Gastroesophageal sphincter (tissue), 4 donors: ENCODE measurements around the gene SRPK3. TPM values are rescaled to one million over a fixed set of nuclear protein-coding genes. Genes with fewer than 3 reads are reported as not detected.

ENCODE experiments used
- ATAC-seq: fragments of 150-250 bp; one replicate; pipeline ENCODE4 v1.9.1; 2016; ENCODE audit warnings: mild to moderate bottlenecking, moderate library complexity
- H3K27ac ChIP-seq, 4 donors: fragments of 200-600 bp; sonication (generic) in 3 of 4; 1 replicate in 3 of 4; 2 replicates in 1 of 4; pipeline ENCODE4 v1.5.1; 2016 to 2019
- H3K27me3 ChIP-seq: fragments of 200-600 bp; sonication (generic); one replicate; pipeline ENCODE4 v1.5.1; 2019
- H3K36me3 ChIP-seq, 2 donors: fragments of 200-600 bp; sonication (generic); one replicate each; pipeline ENCODE4 v1.5.1; 2019; ENCODE audit warnings: control low read depth in 1 of 2
- H3K4me1 ChIP-seq, 3 donors: fragments of 200-600 bp; sonication (generic); 1 replicate in 2 of 3; 2 replicates in 1 of 3; pipeline ENCODE4 v1.5.1; 2016 to 2019; ENCODE audit warnings: control low read depth in 2 of 3
- H3K4me3 ChIP-seq, 2 donors: fragments of 200-600 bp; sonication (generic); one replicate each; pipeline ENCODE4 v1.5.1; 2019; ENCODE audit warnings: mild to moderate bottlenecking in 1 of 2, moderate library complexity in 1 of 2
- H3K9me3 ChIP-seq, 3 donors: fragments of 200-600 bp; sonication (generic); one replicate each; pipeline ENCODE4 v1.5.1; 2017 to 2019; ENCODE audit warnings: control low read depth in 2 of 3
- EP300 ChIP-seq: sonication (generic); formaldehyde crosslinking; IDR thresholded peaks from one replicate; pipeline ENCODE4 v1.6.1; 2017; ENCODE audit warnings: antibody characterized with exemption, mild to moderate bottlenecking
- POLR2A ChIP-seq, 2 donors: fragments of 450-650 bp; IDR thresholded peaks; one replicate each; pipeline ENCODE4 v1.6.1; 2017; ENCODE audit warnings: antibody characterized with exemption in 2 of 2, mild to moderate bottlenecking in 2 of 2, moderate library complexity in 1 of 2
- POLR2AphosphoS5 ChIP-seq: sonication (generic); formaldehyde crosslinking; IDR thresholded peaks from one replicate; pipeline ENCODE4 v1.6.1; 2017; ENCODE audit warnings: antibody characterized with exemption
- WGBS, 2 donors: methylation state at CpG; one replicate each; pipeline ENCODE4 v1.1.5; 2018; ENCODE audit warnings: low coverage in 1 of 2; 5-methylcytosine and 5-hydroxymethylcytosine counted together
- total RNA-seq, 4 donors: library from RNA; depleted of rRNA; stranded (reverse); fragments of >200 nt; gene quantifications; one replicate each; pipeline ENCODE4 v1.1.0, GENCODE V29; 2016
- TF ChIP-seq, protein P1 (sequence below), 4 experiments: fragments of 200-600 bp in 2 of 4; fragments of 450-650 bp in 2 of 4; sonication (generic) in 1 of 4; IDR thresholded peaks; one replicate each; pipeline ENCODE4 v1.5.1; 2017 to 2019; ENCODE audit warnings: antibody characterized with exemption in 4 of 4, mild to moderate bottlenecking in 2 of 4, moderate library complexity in 2 of 4

SRPK3 gene
- total RNA-seq, 4 donors from 2014 or later: 3.0 to 4.7 (median 4.4) TPM; not detected in 1

DNA sequence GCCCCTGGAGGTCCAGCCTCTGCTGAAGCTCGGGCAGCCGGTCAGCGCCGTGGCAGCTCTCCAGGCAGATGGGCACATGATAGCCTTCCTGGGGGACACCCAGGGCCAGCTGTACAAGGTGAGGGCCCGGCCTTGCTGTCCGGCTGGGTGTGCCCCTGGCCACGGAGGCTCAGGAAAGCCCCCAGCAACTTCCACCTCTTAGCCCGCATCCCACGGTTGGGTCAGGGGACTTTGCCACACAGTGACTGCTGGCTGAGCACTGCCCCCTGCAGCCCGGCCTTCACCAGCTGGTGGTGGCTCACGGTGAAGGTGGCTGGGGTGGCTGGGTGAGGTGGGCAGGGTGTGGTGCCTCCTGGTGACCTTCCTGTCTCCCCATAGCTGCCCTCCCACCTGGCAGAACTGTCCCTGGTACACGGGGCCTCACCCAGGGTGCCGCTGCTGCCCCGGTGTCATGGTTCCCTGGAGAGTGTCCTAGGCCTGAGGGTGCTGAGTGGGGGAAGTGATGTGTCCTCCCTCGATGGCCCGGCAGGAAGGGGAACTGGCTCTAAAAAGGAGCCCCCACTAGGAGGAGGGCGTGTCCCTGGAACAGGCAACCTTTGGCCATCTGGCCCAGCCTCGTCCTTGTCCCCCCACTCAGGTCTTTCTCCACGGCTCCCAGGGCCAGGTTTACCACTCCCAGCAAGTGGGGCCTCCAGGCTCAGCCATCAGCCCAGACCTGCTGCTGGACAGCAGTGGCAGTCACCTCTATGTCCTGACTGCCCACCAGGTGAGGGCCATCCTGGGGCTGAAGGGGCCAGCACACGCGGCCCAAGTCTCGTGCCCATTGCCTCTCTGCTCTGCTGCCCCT, 12.3 kb upstream of the SRPK3 start:
- WGBS, 2 donors: no CpG with 5 or more reads among the region's 22 CpGs
- no peak overlapping the region for H3K4me3 ChIP-seq
- no peaks in the 10 kb centered on the region for H3K27me3 ChIP-seq
- H3K27ac ChIP-seq: no peak overlapping the region
- peaks cover 0 to 36% (median 4%) of the 10 kb centered on the region in 3 donors for H3K4me1 ChIP-seq
- peaks cover 0 to 53% of the 10 kb centered on the region in 2 donors for H3K36me3 ChIP-seq
- TF ChIP-seq, protein P1, sequence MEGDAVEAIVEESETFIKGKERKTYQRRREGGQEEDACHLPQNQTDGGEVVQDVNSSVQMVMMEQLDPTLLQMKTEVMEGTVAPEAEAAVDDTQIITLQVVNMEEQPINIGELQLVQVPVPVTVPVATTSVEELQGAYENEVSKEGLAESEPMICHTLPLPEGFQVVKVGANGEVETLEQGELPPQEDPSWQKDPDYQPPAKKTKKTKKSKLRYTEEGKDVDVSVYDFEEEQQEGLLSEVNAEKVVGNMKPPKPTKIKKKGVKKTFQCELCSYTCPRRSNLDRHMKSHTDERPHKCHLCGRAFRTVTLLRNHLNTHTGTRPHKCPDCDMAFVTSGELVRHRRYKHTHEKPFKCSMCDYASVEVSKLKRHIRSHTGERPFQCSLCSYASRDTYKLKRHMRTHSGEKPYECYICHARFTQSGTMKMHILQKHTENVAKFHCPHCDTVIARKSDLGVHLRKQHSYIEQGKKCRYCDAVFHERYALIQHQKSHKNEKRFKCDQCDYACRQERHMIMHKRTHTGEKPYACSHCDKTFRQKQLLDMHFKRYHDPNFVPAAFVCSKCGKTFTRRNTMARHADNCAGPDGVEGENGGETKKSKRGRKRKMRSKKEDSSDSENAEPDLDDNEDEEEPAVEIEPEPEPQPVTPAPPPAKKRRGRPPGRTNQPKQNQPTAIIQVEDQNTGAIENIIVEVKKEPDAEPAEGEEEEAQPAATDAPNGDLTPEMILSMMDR (IDR thresholded peaks at IDR 0.05): no peak
- TF ChIP-seq POLR2AphosphoS5: no peak
- TF ChIP-seq POLR2A (IDR thresholded peaks at IDR 0.05): no peak
- no peak for TF ChIP-seq EP300
- H3K9me3 ChIP-seq: no peaks in the 10 kb centered on the region
- no peak for ATAC-seq

DNA sequence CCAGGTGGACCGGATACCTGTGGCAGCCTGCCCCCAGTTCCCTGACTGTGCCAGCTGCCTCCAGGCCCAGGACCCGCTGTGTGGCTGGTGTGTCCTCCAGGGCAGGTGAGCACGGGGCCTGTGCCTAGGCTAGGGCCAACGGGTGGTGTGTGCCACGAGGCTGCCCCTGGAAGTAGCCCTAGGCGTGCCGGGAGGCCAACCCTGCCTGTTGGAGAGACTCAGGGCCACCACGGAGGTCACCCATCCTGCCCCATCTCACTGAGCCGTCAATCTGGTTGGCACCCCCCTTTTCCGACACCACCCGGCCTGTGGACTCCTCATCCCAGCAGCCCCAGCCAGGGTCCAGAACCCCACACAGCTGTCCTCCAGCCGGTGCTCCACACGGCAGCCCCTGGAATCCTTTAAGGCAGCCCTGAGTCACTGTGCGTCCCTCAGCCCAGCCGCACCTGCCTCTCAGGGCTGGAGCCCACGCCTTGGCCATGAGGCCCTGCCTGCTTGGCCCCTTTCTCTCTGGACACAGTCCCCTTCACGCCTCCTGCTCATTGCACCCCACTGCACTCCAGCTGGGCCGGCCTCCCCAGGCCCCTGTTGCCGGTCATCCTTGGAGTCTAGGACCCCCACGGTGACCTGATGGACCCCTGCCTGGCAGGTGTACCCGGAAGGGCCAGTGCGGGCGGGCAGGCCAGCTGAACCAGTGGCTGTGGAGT, 11.5 kb upstream of the SRPK3 start:
- Histone ChIP-seq H3K27ac (no peak overlapping the region), H3K27me3 (no peaks in the 10 kb centered on the region), H3K4me3 (no peak overlapping the region), H3K36me3 (peaks cover 0 to 60% of the 10 kb centered on the region in 2 donors), H3K4me1 (peaks cover 0 to 34% (median 4%) of the 10 kb centered on the region in 3 donors), H3K9me3 (no peaks in the 10 kb centered on the region)
- no peak for ATAC-seq
- no CpG with 5 or more reads among the region's 23 CpGs for WGBS, 2 donors
- no peak for TF ChIP-seq POLR2AphosphoS5
- TF ChIP-seq EP300: no peak
- TF ChIP-seq, protein P1 (IDR thresholded peaks at IDR 0.05): no peak
- TF ChIP-seq POLR2A (IDR thresholded peaks at IDR 0.05): no peak

DNA sequence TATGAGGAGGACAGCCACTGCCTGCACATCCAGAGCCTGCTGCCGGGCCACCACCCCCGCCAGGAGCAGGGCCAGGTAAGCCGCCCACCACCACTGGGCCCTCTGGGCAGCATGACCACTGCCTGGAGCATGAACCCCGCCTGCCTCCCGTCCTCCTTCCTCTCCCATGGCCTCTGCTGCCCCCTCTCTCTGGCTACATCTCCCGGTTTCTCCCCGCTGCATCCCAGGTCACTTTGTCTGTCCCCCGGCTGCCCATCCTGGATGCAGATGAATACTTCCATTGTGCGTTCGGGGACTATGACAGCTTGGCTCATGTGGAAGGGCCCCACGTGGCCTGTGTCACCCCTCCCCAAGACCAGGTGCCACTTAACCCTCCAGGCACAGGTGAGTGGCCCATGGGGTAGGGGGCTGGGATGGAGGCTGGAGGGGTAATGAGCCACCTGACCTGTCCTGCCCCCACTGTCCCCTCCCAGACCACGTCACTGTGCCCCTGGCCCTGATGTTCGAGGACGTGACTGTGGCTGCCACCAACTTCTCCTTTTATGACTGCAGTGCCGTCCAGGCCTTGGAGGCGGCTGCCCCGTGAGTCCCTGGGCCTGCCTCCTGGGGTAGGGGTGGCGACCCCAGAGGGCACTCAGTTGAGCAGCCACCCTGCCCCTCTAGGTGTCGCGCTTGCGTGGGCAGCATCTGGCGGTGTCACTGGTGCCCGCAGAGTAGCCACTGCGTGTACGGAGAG, 10.8 kb upstream of the SRPK3 start:
- WGBS, 2 donors: 74% methylated on average over 5 of the region's 25 CpGs; no CpG with 5 or more reads in 1 of the 2 donors
- H3K27ac ChIP-seq: no peak overlapping the region
- H3K36me3 ChIP-seq: peaks cover 0 to 68% of the 10 kb centered on the region in 2 donors
- no peak for ATAC-seq
- peaks cover 0 to 26% (median 4%) of the 10 kb centered on the region in 3 donors for H3K4me1 ChIP-seq
- TF ChIP-seq, protein P1 (IDR thresholded peaks at IDR 0.05): no peak
- TF ChIP-seq POLR2A (IDR thresholded peaks at IDR 0.05) (no peak), EP300 (no peak), POLR2AphosphoS5 (no peak)
- no peak overlapping the region for H3K4me3 ChIP-seq
- H3K27me3 ChIP-seq: no peaks in the 10 kb centered on the region
- H3K9me3 ChIP-seq: no peaks in the 10 kb centered on the region

DNA sequence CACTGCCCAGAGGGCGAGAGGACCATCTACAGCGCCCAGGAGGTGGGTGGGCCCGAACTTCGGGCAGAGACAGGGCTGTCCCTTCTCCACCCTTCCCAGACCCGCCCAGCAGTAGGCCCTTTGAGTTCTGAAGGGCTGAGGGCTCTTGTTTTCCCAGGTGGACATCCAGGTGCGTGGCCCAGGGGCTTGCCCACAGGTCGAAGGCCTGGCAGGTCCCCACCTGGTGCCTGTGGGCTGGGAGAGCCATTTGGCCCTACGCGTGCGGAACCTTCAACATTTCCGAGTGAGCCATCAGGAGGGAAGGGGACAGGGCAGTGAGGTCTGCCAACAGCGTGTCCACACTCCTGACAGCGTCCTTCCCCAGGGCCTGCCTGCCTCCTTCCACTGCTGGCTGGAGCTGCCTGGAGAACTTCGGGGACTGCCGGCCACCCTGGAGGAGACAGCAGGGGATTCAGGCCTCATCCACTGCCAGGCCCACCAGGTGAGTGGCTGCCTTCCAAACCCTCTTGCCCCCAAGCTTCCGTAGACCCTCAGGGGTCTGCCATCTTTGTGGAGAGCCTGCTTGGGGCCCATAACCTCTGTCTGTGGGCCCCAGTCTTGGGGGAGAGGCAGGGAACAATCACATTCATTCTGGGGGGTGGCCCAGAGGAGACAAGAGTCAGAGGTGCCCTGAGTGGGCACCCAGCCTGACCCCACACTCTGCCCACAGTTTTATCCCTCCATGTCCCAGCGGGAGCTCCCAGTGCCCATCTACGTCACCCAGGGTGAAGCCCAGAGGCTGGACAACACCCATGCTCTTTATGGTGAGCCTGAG, 10.0 kb upstream of the SRPK3 start:
- H3K36me3 ChIP-seq: peaks cover 0 to 75% of the 10 kb centered on the region in 2 donors
- no peaks in the 10 kb centered on the region for H3K9me3 ChIP-seq
- TF ChIP-seq, protein P1 (IDR thresholded peaks at IDR 0.05): no peak
- no peak for TF ChIP-seq POLR2A (IDR thresholded peaks at IDR 0.05)
- no peak for TF ChIP-seq EP300
- TF ChIP-seq POLR2AphosphoS5: no peak
- H3K4me1 ChIP-seq: peaks cover 0 to 19% (median 3%) of the 10 kb centered on the region in 3 donors
- 100% methylated on average over 1 of the region's 18 CpGs; no CpG with 5 or more reads in 1 of the 2 donors for WGBS, 2 donors
- H3K27me3 ChIP-seq: no peaks in the 10 kb centered on the region
- no peak for ATAC-seq
- no peak overlapping the region for H3K27ac ChIP-seq
- no peak overlapping the region for H3K4me3 ChIP-seq
